ENCODE measurements around the gene TPSD1. TPM values are rescaled to one million over a fixed set of nuclear protein-coding genes. Genes with fewer than 3 reads are reported as not detected.

The TPSD1 gene
- total and polyA plus RNA-seq, 5 donors from 2014 or later = not detected

- H3K36me3 Mint-ChIP-seq = peaks cover 6% of the 10 kb centered on the region
- peak overlapping the region in 1 of 3 donors; percentile 54 for H3K27ac Mint-ChIP-seq
- peak overlapping the region; percentile 32 to 46 (median 44) for H3K4me3 Mint-ChIP-seq
- Histone ChIP-seq H3K36me3 (ENCODE audit: control insufficient read depth, insufficient read depth, low read length) (no peaks in the 10 kb centered on the region), H3K4me1 (ENCODE audit: control insufficient read depth, insufficient read depth, low read length, poor library complexity, severe bottlenecking) (peaks cover 35% of the 10 kb centered on the region), H3K4me3 (ENCODE audit: low read depth, low read length) (no peak overlapping the region), H3K9me3 (ENCODE audit: control insufficient read depth in 2 of 2, low read length in 2 of 2) (no peaks in the 10 kb centered on the region), H3K27ac (ENCODE audit: insufficient read depth, low read length, poor library complexity, severe bottlenecking) (no peak overlapping the region), H3K27me3 (ENCODE audit: control insufficient read depth, insufficient read depth, low read length) (no peaks in the 10 kb centered on the region)
- DNase-seq (no peak), ATAC-seq (ENCODE audit: low read depth in 2 of 2) (no peak)
- H3K4me1 Mint-ChIP-seq = peaks cover 4 to 50% (median 22%) of the 10 kb centered on the region in 4 donors
- peaks cover 0 to 1% (median 0%) of the 10 kb centered on the region in 7 donors for H3K9me3 Mint-ChIP-seq
- peaks cover 10% of the 10 kb centered on the region for H3K27me3 Mint-ChIP-seq
Observed at GRCh38 chr16:1306334-1306733, 50.5 kb downstream of the TPSD1 start.

- ATAC-seq (ENCODE audit: low read depth in 2 of 2) (no peak), DNase-seq (no peak)
- H3K27me3 ChIP-seq (ENCODE audit: control insufficient read depth, insufficient read depth, low read length) = no peaks in the 10 kb centered on the region
- peak overlapping the region; percentile 98 for H3K27ac ChIP-seq (ENCODE audit: insufficient read depth, low read length, poor library complexity, severe bottlenecking)
- Mint-ChIP-seq H3K27ac (peak overlapping the region in 1 of 3 donors; percentile 96), H3K4me1 (peaks cover 4 to 54% (median 23%) of the 10 kb centered on the region in 4 donors), H3K9me3 (peaks cover 0 to 1% (median 0%) of the 10 kb centered on the region in 7 donors), H3K36me3 (peaks cover 10% of the 10 kb centered on the region), H3K4me3 (peak overlapping the region; percentile 91 to 97 (median 94)), H3K27me3 (peaks cover 5% of the 10 kb centered on the region)
- peaks cover 47% of the 10 kb centered on the region for H3K4me1 ChIP-seq (ENCODE audit: control insufficient read depth, insufficient read depth, low read length, poor library complexity, severe bottlenecking)
- H3K9me3 ChIP-seq (ENCODE audit: control insufficient read depth in 2 of 2, low read length in 2 of 2) = no peaks in the 10 kb centered on the region
- H3K36me3 ChIP-seq (ENCODE audit: control insufficient read depth, insufficient read depth, low read length) = peaks cover 6% of the 10 kb centered on the region
- peak overlapping the region; percentile 67 for H3K4me3 ChIP-seq (ENCODE audit: low read depth, low read length)
Observed at GRCh38 chr16:1308036-1308976, 52.4 kb downstream of the TPSD1 start.

Other genes with a start within 250 kb of the TPSD1 start
- gene SSTR5, start 183.3 kb upstream of the TPSD1 start, total RNA-seq = not detected
- not detected for gene SSTR5, start 183.3 kb upstream of the TPSD1 start, polyA plus RNA-seq
- gene C1QTNF8, start 159.8 kb upstream of the TPSD1 start, total RNA-seq = not detected
- not detected for gene C1QTNF8, start 159.8 kb upstream of the TPSD1 start, polyA plus RNA-seq
- gene CACNA1H, start 103.0 kb upstream of the TPSD1 start, total RNA-seq = 4.2 TPM
- gene CACNA1H, start 103.0 kb upstream of the TPSD1 start, polyA plus RNA-seq = under 1 TPM in 3 of 4 donors, not detected in 1; 0.37 to 0.63 (median 0.38) TPM
- gene TPSG1, start 30.8 kb upstream of the TPSD1 start, total RNA-seq = not detected
- not detected for gene TPSG1, start 30.8 kb upstream of the TPSD1 start, polyA plus RNA-seq
- not detected for gene TPSB2, start 25.9 kb upstream of the TPSD1 start, total RNA-seq
- gene TPSB2, start 25.9 kb upstream of the TPSD1 start, polyA plus RNA-seq = not detected
- not detected for gene TPSAB1, start 15.4 kb upstream of the TPSD1 start, total RNA-seq
- not detected for gene TPSAB1, start 15.4 kb upstream of the TPSD1 start, polyA plus RNA-seq
- gene UBE2I, start 53.6 kb downstream of the TPSD1 start, total RNA-seq = 205 TPM
- 100 to 1,000 TPM in 1 of 4 donors, 10 to 100 TPM in 3; 75.5 to 124 (median 89.6) TPM for gene UBE2I, start 53.6 kb downstream of the TPSD1 start, polyA plus RNA-seq
- gene BAIAP3, start 77.6 kb downstream of the TPSD1 start, total RNA-seq = 3.1 TPM
- under 1 TPM; 0.11 to 0.79 (median 0.27) TPM for gene BAIAP3, start 77.6 kb downstream of the TPSD1 start, polyA plus RNA-seq
- gene TSR3, start 95.8 kb downstream of the TPSD1 start, total RNA-seq = 31.5 TPM
- gene TSR3, start 95.8 kb downstream of the TPSD1 start, polyA plus RNA-seq = 100 to 1,000 TPM in 1 of 4 donors, 10 to 100 TPM in 3; 81.1 to 103 (median 94.1) TPM
- gene GNPTG, start 95.9 kb downstream of the TPSD1 start, total RNA-seq = 44.1 TPM
- 10 to 100 TPM; 43.2 to 51.3 (median 46.3) TPM for gene GNPTG, start 95.9 kb downstream of the TPSD1 start, polyA plus RNA-seq
- gene UNKL, start 158.6 kb downstream of the TPSD1 start, total RNA-seq = 94.3 TPM
- 1 to 10 TPM; 6.3 to 9.6 (median 8.1) TPM for gene UNKL, start 158.6 kb downstream of the TPSD1 start, polyA plus RNA-seq
- gene UQCC4, start 164.7 kb downstream of the TPSD1 start, total RNA-seq = 6.6 TPM
- 10 to 100 TPM; 35.0 to 39.6 (median 36.8) TPM for gene UQCC4, start 164.7 kb downstream of the TPSD1 start, polyA plus RNA-seq
- gene PERCC1, start 175.0 kb downstream of the TPSD1 start, total RNA-seq = not detected
- gene PERCC1, start 175.0 kb downstream of the TPSD1 start, polyA plus RNA-seq = not detected
- 2.6 TPM for gene CCDC154, start 188.5 kb downstream of the TPSD1 start, total RNA-seq
- not detected for gene CCDC154, start 188.5 kb downstream of the TPSD1 start, polyA plus RNA-seq
- gene CLCN7, start 219.0 kb downstream of the TPSD1 start, total RNA-seq = 104 TPM
- gene CLCN7, start 219.0 kb downstream of the TPSD1 start, polyA plus RNA-seq = 10 to 100 TPM; 22.0 to 24.9 (median 23.5) TPM
- not detected for gene PTX4, start 232.9 kb downstream of the TPSD1 start, total RNA-seq
- gene PTX4, start 232.9 kb downstream of the TPSD1 start, polyA plus RNA-seq = not detected
- gene TELO2, start 237.3 kb downstream of the TPSD1 start, total RNA-seq = 27.4 TPM
- 10 to 100 TPM in 3 of 4 donors, 1 to 10 TPM in 1; 9.1 to 15.2 (median 11.6) TPM for gene TELO2, start 237.3 kb downstream of the TPSD1 start, polyA plus RNA-seq